ENCODE data around the gene SMLR1. TPM values are rescaled to one million over a fixed set of nuclear protein-coding genes. Genes with fewer than 3 reads are reported as not detected.

SMLR1 gene
- total and polyA plus RNA-seq, 2 donors (not counting 3 experiments of a cell fraction or from before 2014, with no cell fraction given): not detected

DNA sequence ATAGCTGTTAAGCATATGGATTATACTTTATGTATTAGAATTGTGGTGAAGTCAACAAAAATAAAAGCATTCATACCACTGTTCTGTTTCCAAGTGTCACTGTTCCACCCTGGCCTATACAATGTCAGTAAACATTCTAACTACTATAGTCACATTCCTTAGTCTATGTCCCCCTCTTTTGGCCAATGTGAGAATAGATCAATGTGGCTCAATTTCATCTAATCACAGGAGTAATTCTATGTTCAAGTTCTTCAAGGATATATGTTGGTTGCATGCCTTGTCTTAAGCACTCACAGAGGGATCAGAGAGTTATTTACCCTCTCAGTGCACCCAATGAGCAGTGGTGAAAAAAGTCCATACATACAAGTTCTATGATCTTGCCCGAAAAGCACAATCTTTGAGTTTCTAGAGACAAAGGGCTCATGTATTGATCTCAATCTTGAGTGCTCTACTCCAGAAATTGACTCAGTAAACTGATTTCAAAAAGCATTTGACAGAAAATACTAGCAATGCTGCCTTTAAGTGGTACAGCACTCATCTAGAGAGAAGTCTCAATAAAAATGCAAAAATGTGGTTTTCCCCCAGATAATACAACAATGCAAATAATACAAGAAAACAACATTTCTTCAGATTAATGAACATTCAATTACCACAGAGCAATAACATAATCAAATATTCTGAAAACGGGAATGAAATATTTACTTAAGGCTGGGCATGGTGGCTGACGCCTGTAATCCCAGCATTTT, 16.5 kb downstream of the SMLR1 start:
- no TSS peak for BruUV-seq (replicated peaks)
- no peaks in the 10 kb centered on the region for H3K36me3 ChIP-seq (ENCODE audit: control insufficient read depth in 2 of 2, extremely low read depth in 1 of 2, insufficient read depth in 2 of 2, low read length in 2 of 2)
- POLR2A ChIA-PET: no interaction called here
- H4K20me1 ChIP-seq (replicated peaks; ENCODE audit: control insufficient read depth, extremely low read depth, insufficient read depth, low read length): no peaks in the 10 kb centered on the region
- no peaks in the 10 kb centered on the region for H3K4me1 ChIP-seq (ENCODE audit: control insufficient read depth, extremely low read depth, insufficient read depth, low read length)
- no peak overlapping the region for H3K4me2 ChIP-seq (ENCODE audit: insufficient read depth, low read length)
- TF ChIP-seq POLR2AphosphoS5 (IDR thresholded peaks at IDR 0.05; ENCODE audit: insufficient read depth, low read depth, low read length): no peak
- TF ChIP-seq, protein P1, sequence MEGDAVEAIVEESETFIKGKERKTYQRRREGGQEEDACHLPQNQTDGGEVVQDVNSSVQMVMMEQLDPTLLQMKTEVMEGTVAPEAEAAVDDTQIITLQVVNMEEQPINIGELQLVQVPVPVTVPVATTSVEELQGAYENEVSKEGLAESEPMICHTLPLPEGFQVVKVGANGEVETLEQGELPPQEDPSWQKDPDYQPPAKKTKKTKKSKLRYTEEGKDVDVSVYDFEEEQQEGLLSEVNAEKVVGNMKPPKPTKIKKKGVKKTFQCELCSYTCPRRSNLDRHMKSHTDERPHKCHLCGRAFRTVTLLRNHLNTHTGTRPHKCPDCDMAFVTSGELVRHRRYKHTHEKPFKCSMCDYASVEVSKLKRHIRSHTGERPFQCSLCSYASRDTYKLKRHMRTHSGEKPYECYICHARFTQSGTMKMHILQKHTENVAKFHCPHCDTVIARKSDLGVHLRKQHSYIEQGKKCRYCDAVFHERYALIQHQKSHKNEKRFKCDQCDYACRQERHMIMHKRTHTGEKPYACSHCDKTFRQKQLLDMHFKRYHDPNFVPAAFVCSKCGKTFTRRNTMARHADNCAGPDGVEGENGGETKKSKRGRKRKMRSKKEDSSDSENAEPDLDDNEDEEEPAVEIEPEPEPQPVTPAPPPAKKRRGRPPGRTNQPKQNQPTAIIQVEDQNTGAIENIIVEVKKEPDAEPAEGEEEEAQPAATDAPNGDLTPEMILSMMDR (IDR thresholded peaks at IDR 0.05; ENCODE audit: extremely low read depth in 1 of 2, insufficient read depth in 1 of 2, low read depth in 1 of 2, low read length in 2 of 2): peak; percentile 34 to 35
- H3K9ac ChIP-seq (replicated peaks; ENCODE audit: extremely low read depth, insufficient read depth, low read length): no peak overlapping the region
- H3K27ac ChIP-seq (ENCODE audit: insufficient read depth, low read depth, low read length): no peak overlapping the region
- no peaks in the 10 kb centered on the region for H3K27me3 ChIP-seq (ENCODE audit: control insufficient read depth in 2 of 2, insufficient read depth in 2 of 2, low read length in 2 of 2)
- H2AFZ ChIP-seq (ENCODE audit: low read depth, low read length): no peak overlapping the region
- intact Hi-C loops (cut with micrococcal nuclease): loop anchor here (1.0 to 2.0 kb wide), 4 partner anchors 47 to 521 kb away; no protein-coding TSS in a partner anchor
- H3K4me3 ChIP-seq (replicated peaks in 1 of 3; ENCODE audit: insufficient read depth in 1 of 3, low read depth in 1 of 3, low read length in 3 of 3): no peak overlapping the region
- dilution Hi-C loops (cut with MboI; ENCODE audit: extremely low pct_ligation_motif_present, low sequenced_read_pairs): no loop called here
- CTCF ChIA-PET: interaction anchor here (0.7 to 3.9 kb wide), 10 partner anchors 11 to 800 kb away, joined by 3 to 23 read pairs (median 6); partner anchors contain the start of gene TMEM200A
- no peaks in the 10 kb centered on the region for H3K9me3 ChIP-seq (replicated peaks; ENCODE audit: control insufficient read depth, insufficient read depth, low read length)
- peak; percentile 64 for DNase-seq (ENCODE audit: low read depth, low spot score)
- H3K79me2 ChIP-seq (ENCODE audit: control insufficient read depth, insufficient read depth, low read length): no peaks in the 10 kb centered on the region
- H3K9me1 ChIP-seq (replicated peaks; ENCODE audit: control insufficient read depth, extremely low read depth, insufficient read depth, low read length): no peaks in the 10 kb centered on the region
- FAIRE-seq: peak; percentile 55

DNA sequence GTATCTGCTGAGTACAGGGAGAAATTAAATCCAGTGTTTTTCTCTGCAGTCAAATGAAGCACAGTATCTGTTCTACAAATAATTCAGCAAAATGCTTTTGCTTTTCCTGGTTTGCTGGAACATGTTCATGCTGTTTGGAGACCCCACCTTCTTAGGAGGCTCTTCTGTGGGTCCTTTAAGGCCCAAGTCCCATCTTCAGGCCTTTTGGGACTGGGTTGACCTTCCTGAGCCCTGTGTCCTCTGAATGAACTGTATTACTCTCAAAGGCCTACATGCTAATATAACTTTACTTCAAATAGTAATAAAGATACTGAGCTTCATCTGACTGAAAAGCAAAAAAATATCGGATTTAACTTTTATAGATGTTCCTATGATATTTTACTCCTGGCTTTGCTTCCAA, 19.3 kb downstream of the SMLR1 start:
- POLR2A ChIA-PET: no interaction called here
- Histone ChIP-seq H3K4me2 (ENCODE audit: insufficient read depth, low read length) (no peak overlapping the region), H3K9me1 (replicated peaks; ENCODE audit: control insufficient read depth, extremely low read depth, insufficient read depth, low read length) (no peaks in the 10 kb centered on the region), H3K36me3 (ENCODE audit: control insufficient read depth in 2 of 2, extremely low read depth in 1 of 2, insufficient read depth in 2 of 2, low read length in 2 of 2) (no peaks in the 10 kb centered on the region), H4K20me1 (replicated peaks; ENCODE audit: control insufficient read depth, extremely low read depth, insufficient read depth, low read length) (no peaks in the 10 kb centered on the region), H3K79me2 (ENCODE audit: control insufficient read depth, insufficient read depth, low read length) (no peaks in the 10 kb centered on the region), H3K4me1 (ENCODE audit: control insufficient read depth, extremely low read depth, insufficient read depth, low read length) (no peaks in the 10 kb centered on the region), H3K27me3 (ENCODE audit: control insufficient read depth in 2 of 2, insufficient read depth in 2 of 2, low read length in 2 of 2) (no peaks in the 10 kb centered on the region), H3K9ac (replicated peaks; ENCODE audit: extremely low read depth, insufficient read depth, low read length) (no peak overlapping the region), H3K9me3 (replicated peaks; ENCODE audit: control insufficient read depth, insufficient read depth, low read length) (no peaks in the 10 kb centered on the region), H2AFZ (ENCODE audit: low read depth, low read length) (no peak overlapping the region), H3K27ac (ENCODE audit: insufficient read depth, low read depth, low read length) (no peak overlapping the region), H3K4me3 (replicated peaks in 1 of 3; ENCODE audit: insufficient read depth in 1 of 3, low read depth in 1 of 3, low read length in 3 of 3) (no peak overlapping the region)
- FAIRE-seq (no peak), DNase-seq (ENCODE audit: low read depth, low spot score) (no peak)
- CTCF ChIA-PET: interaction anchor here (1.0 to 3.8 kb wide), 4 partner anchors 26 to 552 kb away, joined by 3 to 15 read pairs (median 4); no protein-coding TSS in a partner anchor
- dilution Hi-C loops (cut with MboI; ENCODE audit: extremely low pct_ligation_motif_present, low sequenced_read_pairs): no loop called here
- BruUV-seq (replicated peaks): no TSS peak
- intact Hi-C loops (cut with micrococcal nuclease): no loop called here
- no peak for TF ChIP-seq POLR2A (IDR thresholded peaks at IDR 0.05; ENCODE audit: low read depth, low read length)
- no peak for TF ChIP-seq FOS (IDR thresholded peaks at IDR 0.05; ENCODE audit: borderline replicate concordance, insufficient read depth, low read length)
- no peak for TF ChIP-seq JUN (IDR thresholded peaks at IDR 0.05; ENCODE audit: borderline replicate concordance, insufficient read depth, insufficient read length, low read depth)
- TF ChIP-seq, protein P1 (IDR thresholded peaks at IDR 0.05; ENCODE audit: extremely low read depth in 1 of 2, insufficient read depth in 1 of 2, low read depth in 1 of 2, low read length in 2 of 2): no peak
